Kidney epithelial cell (primary cell): ENCODE measurements around the gene CLCNKB. TPM values are rescaled to one million over a fixed set of nuclear protein-coding genes. Genes with fewer than 3 reads are reported as not detected.
A peak's percentile ranks its signal among the peaks of the same experiment; 100 is the strongest.
"Not testable (repeated sequence)": the region's sequence is repeated elsewhere in the genome, so short reads cannot be mapped to it uniquely, and the experiment has no call there.

Experiments
- DNase-seq: peaks from one replicate; pipeline ENCODE4 v3.0.0-alpha.2; 2010; ENCODE audit warnings: low read depth
- H3K27me3 ChIP-seq: 2 replicates; pipeline ENCODE4 v1.6.0; 2011; ENCODE audit warnings: low read length; ENCODE audit not compliant: control insufficient read depth, insufficient read depth
- H3K36me3 ChIP-seq: 2 replicates; pipeline ENCODE4 v1.5.1; 2011; ENCODE audit warnings: low read length; ENCODE audit not compliant: control insufficient read depth, insufficient read depth
- H3K4me3 ChIP-seq: 2 replicates; pipeline ENCODE4 v1.5.1; 2011; ENCODE audit warnings: low read depth, mild to moderate bottlenecking, control low read depth, low read length
- total RNA-seq: library from RNA; depleted of rRNA; stranded (reverse); fragments of >200 nt; gene quantifications from 2 replicates; pipeline ENCODE4 v1.2.3, GENCODE V29; 2015
- TF ChIP-seq, protein P1 (sequence below): IDR thresholded peaks from 2 replicates; pipeline ENCODE4 v1.5.1; 2011; ENCODE audit warnings: mild to moderate bottlenecking, moderate library complexity, low read length, control low read depth, inconsistent platforms; ENCODE audit not compliant: insufficient read depth, poor library complexity, severe bottlenecking

The CLCNKB gene
- total RNA-seq, 1 donor from 2014 or later: 0.50 TPM

- no peak overlapping the region for H3K4me3 ChIP-seq
- no peaks in the 10 kb centered on the region for H3K36me3 ChIP-seq
- TF ChIP-seq, protein P1, sequence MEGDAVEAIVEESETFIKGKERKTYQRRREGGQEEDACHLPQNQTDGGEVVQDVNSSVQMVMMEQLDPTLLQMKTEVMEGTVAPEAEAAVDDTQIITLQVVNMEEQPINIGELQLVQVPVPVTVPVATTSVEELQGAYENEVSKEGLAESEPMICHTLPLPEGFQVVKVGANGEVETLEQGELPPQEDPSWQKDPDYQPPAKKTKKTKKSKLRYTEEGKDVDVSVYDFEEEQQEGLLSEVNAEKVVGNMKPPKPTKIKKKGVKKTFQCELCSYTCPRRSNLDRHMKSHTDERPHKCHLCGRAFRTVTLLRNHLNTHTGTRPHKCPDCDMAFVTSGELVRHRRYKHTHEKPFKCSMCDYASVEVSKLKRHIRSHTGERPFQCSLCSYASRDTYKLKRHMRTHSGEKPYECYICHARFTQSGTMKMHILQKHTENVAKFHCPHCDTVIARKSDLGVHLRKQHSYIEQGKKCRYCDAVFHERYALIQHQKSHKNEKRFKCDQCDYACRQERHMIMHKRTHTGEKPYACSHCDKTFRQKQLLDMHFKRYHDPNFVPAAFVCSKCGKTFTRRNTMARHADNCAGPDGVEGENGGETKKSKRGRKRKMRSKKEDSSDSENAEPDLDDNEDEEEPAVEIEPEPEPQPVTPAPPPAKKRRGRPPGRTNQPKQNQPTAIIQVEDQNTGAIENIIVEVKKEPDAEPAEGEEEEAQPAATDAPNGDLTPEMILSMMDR: no peak
- H3K27me3 ChIP-seq: peaks cover 47% of the 10 kb centered on the region
- no peak for DNase-seq
These were observed 16.7 kb upstream of the CLCNKB start for GRCh38 chr1:16026723-16027484.

DNA sequence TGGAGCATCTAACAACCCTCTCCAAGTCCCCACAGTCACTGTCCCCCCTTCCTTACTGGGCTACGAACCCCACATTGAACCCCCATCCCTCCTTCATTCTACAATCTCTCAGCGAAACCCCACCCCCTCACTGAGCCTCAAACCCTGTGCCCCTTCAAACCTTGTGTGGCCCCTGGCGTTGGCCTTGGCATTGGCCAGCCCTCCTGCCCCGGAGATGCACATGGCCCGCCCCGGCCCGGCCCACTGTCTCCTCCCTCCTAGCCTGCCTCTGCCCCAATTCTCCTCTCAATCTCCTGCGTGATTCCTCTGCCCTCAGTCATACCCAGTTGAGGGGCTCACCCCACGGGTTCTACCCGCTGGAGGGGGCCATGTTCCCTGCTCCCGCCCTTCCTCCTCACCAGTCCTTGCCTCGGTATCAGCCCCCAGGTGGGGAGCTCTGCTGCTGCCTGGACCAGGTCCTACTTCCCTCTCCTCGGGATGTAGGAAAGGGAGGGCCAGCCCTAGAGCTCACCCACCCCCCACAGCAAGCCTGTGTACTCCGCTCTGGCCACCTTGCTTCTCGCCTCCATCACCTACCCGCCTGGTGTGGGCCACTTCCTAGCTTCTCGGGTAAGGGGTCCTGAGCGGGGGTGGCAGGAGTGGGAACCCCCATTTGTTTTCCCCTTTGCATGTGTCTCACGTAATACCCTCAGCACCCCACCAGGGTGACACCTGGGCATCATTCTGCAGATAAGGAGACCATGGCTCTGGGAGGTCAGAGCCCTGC is 15.2 kb upstream of the CLCNKB start:
- Histone ChIP-seq H3K36me3 (no peaks in the 10 kb centered on the region), H3K27me3 (peaks cover 32% of the 10 kb centered on the region), H3K4me3 (no peak overlapping the region)
- TF ChIP-seq, protein P1: no peak
- no peak for DNase-seq

GRCh38 chr1:16029003-16029268 is 14.6 kb upstream of the CLCNKB start:
- H3K27me3 ChIP-seq: peaks cover 29% of the 10 kb centered on the region
- not testable (repeated sequence) for H3K36me3 ChIP-seq, DNase-seq, H3K4me3 ChIP-seq

DNA sequence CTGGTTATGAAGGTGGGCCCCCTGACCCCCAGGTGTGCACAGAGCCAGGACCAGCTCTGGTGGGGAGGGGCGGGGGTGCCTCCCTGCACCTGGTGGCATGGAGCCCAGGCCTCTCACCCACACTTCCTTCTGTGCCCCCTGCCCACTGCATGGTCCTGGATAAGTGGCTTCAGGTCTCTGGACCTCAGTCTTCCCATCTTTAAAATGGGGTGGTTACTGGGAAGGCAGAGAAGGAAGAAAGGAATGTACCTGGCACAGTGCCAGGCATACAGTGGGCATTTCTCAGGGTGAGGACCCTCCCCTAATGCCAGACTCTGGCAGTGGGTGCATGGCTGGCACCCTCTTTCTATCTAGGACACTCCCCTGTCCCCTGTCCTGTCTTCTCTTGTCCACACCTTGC is 14.3 kb upstream of the CLCNKB start:
- Histone ChIP-seq H3K4me3 (no peak overlapping the region), H3K36me3 (no peaks in the 10 kb centered on the region), H3K27me3 (peaks cover 29% of the 10 kb centered on the region)
- no peak for DNase-seq
- TF ChIP-seq, protein P1: no peak

GRCh38 chr1:16031551-16031950 is 12.0 kb upstream of the CLCNKB start:
- Histone ChIP-seq H3K27me3 (peaks cover 17% of the 10 kb centered on the region), H3K36me3 (no peaks in the 10 kb centered on the region), H3K4me3 (no peak overlapping the region)
- TF ChIP-seq, protein P1: no peak
- DNase-seq: no peak

GRCh38 chr1:16032388-16033102 is 11.0 kb upstream of the CLCNKB start:
- Histone ChIP-seq H3K27me3 (peaks cover 12% of the 10 kb centered on the region), H3K4me3 (no peak overlapping the region), H3K36me3 (no peaks in the 10 kb centered on the region)
- peak; percentile 38 for DNase-seq
- TF ChIP-seq, protein P1: peak; percentile 100

DNA sequence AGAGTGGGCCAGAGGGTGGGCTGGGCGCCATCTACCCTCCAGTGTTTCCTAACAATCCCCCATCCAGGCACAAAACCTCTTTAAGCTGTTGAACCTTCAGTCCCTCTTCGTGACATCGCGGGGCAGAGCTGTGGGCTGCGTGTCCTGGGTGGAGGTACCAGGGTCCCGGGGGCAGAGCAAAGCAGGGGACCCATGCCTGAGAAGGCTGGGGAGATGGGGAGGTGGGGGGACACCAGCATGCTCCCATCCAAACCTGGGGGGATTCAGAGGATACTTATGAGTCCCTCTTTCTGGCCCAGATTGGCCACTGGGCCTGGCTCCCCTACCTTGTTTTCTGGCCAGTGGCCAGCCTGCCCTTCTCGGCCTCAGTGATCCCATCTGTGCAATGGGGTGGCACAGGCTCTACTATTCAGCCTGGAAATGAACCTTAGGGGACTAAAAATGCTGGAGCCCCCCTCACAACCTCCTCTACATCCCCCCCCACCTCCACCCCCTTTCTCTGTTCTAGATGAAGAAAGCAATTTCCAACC is 10.4 kb upstream of the CLCNKB start:
- H3K27me3 ChIP-seq: peaks cover 11% of the 10 kb centered on the region
- not testable (repeated sequence) for H3K4me3 ChIP-seq, DNase-seq, H3K36me3 ChIP-seq

DNA sequence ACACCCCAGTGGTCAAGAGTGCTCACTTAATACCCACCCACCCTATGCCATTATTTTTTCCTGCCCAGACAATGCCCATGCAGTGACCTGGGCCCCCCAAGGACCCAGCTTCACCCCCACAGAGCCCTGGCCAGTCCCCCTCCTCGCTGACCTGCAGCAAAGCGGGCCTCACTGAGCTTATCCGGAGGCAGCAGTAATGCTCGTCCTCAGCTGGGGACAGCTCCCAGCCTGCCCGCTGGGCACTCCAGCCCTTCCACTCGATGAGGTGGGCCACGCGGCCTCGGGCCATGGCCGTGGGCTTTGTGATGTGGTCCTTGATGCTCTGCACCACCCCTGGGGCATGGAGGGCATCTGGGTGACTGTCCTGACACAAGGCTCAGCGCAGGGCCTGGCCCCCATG is 7.1 kb upstream of the CLCNKB start:
- H3K4me3 ChIP-seq, H3K36me3 ChIP-seq, DNase-seq: not testable (repeated sequence)
- peaks cover 15% of the 10 kb centered on the region for H3K27me3 ChIP-seq
